Psoas muscle (tissue), 8 donors: ENCODE measurements around the gene CACNA1C. TPM values are rescaled to one million over a fixed set of nuclear protein-coding genes. Genes with fewer than 3 reads are reported as not detected.
A peak's percentile ranks its signal among the peaks of the same experiment; 100 is the strongest.

Experiments
- ATAC-seq, 4 donors: fragments of 200-7000 bp; cut with Tn5 transposase; one replicate each; pipeline ENCODE4 v1.9.1; 2020; ENCODE audit warnings: moderate library complexity in 3 of 4, mild to moderate bottlenecking in 2 of 4
- DNase-seq, 2 donors: peaks; one replicate each; pipeline ENCODE4 v3.0.0-alpha.2; 2020
- H3K27ac ChIP-seq: fragments of 200-600 bp; one replicate; pipeline ENCODE4 v1.8.0; 2022
- H3K27me3 ChIP-seq, 3 donors: fragments of 200-600 bp in 1 of 3; one replicate each; pipeline versions ENCODE4 v1.6.1 to v1.8.0; 2013 to 2022; ENCODE audit warnings: low read length in 2 of 3, mild to moderate bottlenecking in 2 of 3, moderate library complexity in 1 of 3; ENCODE audit not compliant: insufficient read depth in 3 of 3
- H3K36me3 ChIP-seq, 2 donors: fragments of 200-600 bp in 1 of 2; one replicate each; pipeline versions ENCODE4 v1.6.1 to v1.8.0; 2013 to 2022; ENCODE audit warnings: low read depth in 1 of 2, mild to moderate bottlenecking in 1 of 2, moderate library complexity in 1 of 2; ENCODE audit not compliant: insufficient read depth in 1 of 2
- H3K4me1 ChIP-seq: fragments of 200-600 bp; one replicate; pipeline ENCODE4 v1.8.0; 2022
- H3K4me3 ChIP-seq: fragments of 200-600 bp; one replicate; pipeline ENCODE4 v1.8.0; 2022; ENCODE audit warnings: mild to moderate bottlenecking
- H3K9me3 ChIP-seq: fragments of 200-600 bp; one replicate; pipeline ENCODE4 v1.8.0; 2022
- WGBS, 3 donors: extraction: QIAGEN DNeasy Blood & Tissue Kit; methylation state at CpG; one replicate each; pipeline versions ENCODE4 v1.1.6 to v1.1.7; 2013; 5-methylcytosine and 5-hydroxymethylcytosine counted together
- intact Hi-C, 2 donors: fragments of 100-400 bp; cut with DNase I; formaldehyde crosslinking; loops; one replicate each; pipeline versions ENCODE4 v1.11.0 to v1.14.2; 2022
- polyA plus RNA-seq, 3 donors: library from polyadenylated mRNA; stranded (reverse); fragments of 200-250 nt; gene quantifications; one replicate each; pipeline ENCODE4 v1.2.3, GENCODE V29; 2013
- total RNA-seq, 4 donors: library from RNA; stranded (reverse); fragmentation: NEBNext Ultra II Directional in 2 of 4; extraction: Animal tissue kit (Norgen Biotek cat#: 25700) in 2 of 4; gene quantifications; one replicate each; pipeline versions ENCODE4 v1.2.1 to v1.2.4, GENCODE V29; 2021 to 2023
- TF ChIP-seq, protein P1 (sequence below): fragments of 200-600 bp; IDR thresholded peaks from one replicate; pipeline ENCODE4 v1.8.0; 2022; ENCODE audit warnings: antibody characterized with exemption
- donor health status: healthy with polysubstance abuse.
- donor health status: DM: no; HTN: no; CAD: no; lungs with moderate emphysema.
- donor health status: Bipolar disorder and iron deficiency.
- donor health status: healthy.
- donor health status: DM: yes; HTN: yes; CAD: no.
- donor health status: DM: no; HTN: no; CAD: no.
- donor health status: DM: no; HTN: no; CAD: no.
- donor health status: DM: yes; HTN: yes; CAD: no.

CACNA1C gene
- total and polyA plus RNA-seq, 7 donors = 0.26 to 2.9 (median 0.95) TPM

GRCh38 chr12:2633176-2633824 lies 580.5 kb downstream of the CACNA1C start:
- Histone ChIP-seq H3K4me1 (no peaks in the 10 kb centered on the region), H3K27me3 (peaks cover 0 to 22% (median 8%) of the 10 kb centered on the region in 3 donors), H3K36me3 (no peaks in the 10 kb centered on the region), H3K27ac (no peak overlapping the region), H3K4me3 (no peak overlapping the region), H3K9me3 (no peaks in the 10 kb centered on the region)
- no peak for ATAC-seq
- intact Hi-C loops = no loop called here
- TF ChIP-seq, protein P1, sequence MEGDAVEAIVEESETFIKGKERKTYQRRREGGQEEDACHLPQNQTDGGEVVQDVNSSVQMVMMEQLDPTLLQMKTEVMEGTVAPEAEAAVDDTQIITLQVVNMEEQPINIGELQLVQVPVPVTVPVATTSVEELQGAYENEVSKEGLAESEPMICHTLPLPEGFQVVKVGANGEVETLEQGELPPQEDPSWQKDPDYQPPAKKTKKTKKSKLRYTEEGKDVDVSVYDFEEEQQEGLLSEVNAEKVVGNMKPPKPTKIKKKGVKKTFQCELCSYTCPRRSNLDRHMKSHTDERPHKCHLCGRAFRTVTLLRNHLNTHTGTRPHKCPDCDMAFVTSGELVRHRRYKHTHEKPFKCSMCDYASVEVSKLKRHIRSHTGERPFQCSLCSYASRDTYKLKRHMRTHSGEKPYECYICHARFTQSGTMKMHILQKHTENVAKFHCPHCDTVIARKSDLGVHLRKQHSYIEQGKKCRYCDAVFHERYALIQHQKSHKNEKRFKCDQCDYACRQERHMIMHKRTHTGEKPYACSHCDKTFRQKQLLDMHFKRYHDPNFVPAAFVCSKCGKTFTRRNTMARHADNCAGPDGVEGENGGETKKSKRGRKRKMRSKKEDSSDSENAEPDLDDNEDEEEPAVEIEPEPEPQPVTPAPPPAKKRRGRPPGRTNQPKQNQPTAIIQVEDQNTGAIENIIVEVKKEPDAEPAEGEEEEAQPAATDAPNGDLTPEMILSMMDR = no peak
- DNase-seq = peak in 1 of 2 donors; percentile 38
- 81 to 83% (median 83%) methylated on average over 15 to 16 of the region's 16 CpGs for WGBS, 3 donors

DNA sequence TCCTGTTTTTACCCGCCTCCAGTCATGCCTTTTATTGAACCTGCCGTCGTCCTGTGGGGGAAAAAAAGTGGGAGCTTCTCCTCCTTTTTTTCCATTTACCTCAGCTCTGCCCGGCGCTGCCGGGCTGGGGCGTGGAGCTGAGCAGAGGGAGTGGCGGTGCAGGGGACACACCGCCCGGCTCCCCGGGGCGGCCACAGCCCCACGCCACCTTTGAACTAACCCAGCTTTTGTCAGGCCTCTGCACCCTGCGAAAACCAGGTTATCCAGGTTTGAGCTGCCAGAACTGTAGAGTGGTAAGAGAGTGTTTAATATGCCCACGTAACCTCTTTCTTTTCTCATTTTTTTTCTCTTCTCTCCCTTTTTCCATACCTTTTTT lies 581.0 kb downstream of the CACNA1C start:
- ATAC-seq (no peak), DNase-seq (peak in 1 of 2 donors; percentile 8)
- intact Hi-C loops = no loop called here
- Histone ChIP-seq H3K27me3 (peaks cover 0 to 22% (median 8%) of the 10 kb centered on the region in 3 donors), H3K27ac (no peak overlapping the region), H3K4me3 (no peak overlapping the region), H3K4me1 (no peaks in the 10 kb centered on the region), H3K9me3 (no peaks in the 10 kb centered on the region), H3K36me3 (no peaks in the 10 kb centered on the region)
- 82 to 85% (median 84%) methylated on average over 15 of the region's 15 CpGs for WGBS, 3 donors
- TF ChIP-seq, protein P1 = no peak

DNA sequence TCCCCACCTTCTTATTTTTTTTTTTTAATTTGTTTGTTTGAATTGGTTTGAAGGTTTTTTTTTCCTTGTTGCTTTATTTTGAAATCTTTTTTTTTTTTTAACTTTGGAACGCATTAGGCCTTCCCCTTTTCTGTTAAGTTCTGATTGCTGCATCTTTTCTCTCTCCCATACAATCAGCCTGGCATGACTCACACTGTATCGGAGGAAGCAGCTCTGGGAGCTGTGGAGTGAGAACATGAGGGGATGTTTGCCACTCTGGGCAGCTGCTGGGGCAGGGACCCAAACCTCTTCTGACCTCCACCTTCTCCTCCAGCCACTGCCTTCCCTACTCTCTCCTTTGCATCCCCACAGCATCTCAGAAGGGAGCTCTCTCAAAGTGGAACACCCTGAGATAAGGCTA lies 581.7 kb downstream of the CACNA1C start:
- Histone ChIP-seq H3K4me3 (no peak overlapping the region), H3K36me3 (no peaks in the 10 kb centered on the region), H3K27ac (no peak overlapping the region), H3K27me3 (peaks cover 0 to 25% (median 8%) of the 10 kb centered on the region in 3 donors), H3K4me1 (no peaks in the 10 kb centered on the region), H3K9me3 (no peaks in the 10 kb centered on the region)
- intact Hi-C loops = no loop called here
- no peak for ATAC-seq
- TF ChIP-seq, protein P1 = no peak
- peak in 1 of 2 donors; percentile 12 for DNase-seq
- 81 to 90% (median 86%) methylated on average over 2 of the region's 2 CpGs for WGBS, 3 donors

DNA sequence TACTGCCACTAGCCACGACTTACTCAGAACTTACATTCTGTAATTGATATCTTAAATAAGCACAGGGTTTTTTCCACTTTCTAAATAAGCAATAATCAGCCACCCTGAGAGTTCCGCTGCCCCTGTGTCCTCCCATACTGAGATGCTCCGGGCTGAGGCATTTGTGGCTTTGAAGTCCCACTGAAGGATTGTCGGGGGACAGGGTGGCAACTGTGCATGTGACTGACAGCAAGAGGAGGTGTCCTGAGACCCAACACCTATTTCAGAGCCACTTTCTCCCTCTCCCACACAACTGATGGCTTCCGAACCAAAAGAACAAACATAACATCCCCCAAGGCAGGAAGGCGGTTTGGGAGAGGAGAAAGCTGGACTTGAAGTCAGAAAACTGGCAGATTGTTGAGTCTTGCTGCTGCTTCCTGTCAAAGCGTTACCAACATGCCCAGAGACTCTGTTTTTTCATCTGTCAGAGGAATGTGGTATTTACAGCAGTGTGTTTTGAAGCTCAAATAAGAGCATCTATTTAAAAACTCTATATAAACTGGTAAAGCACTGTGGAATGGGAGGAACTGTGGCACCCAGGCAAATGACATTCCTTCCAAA lies 584.1 kb downstream of the CACNA1C start:
- H3K4me1 ChIP-seq = no peaks in the 10 kb centered on the region
- no peaks in the 10 kb centered on the region for H3K9me3 ChIP-seq
- no peak for DNase-seq
- peaks cover 0 to 20% (median 8%) of the 10 kb centered on the region in 3 donors for H3K27me3 ChIP-seq
- 75 to 80% (median 77%) methylated on average over 7 of the region's 7 CpGs for WGBS, 3 donors
- intact Hi-C loops = no loop called here
- TF ChIP-seq, protein P1 = no peak
- no peak overlapping the region for H3K27ac ChIP-seq
- no peak overlapping the region for H3K4me3 ChIP-seq
- no peak for ATAC-seq
- no peaks in the 10 kb centered on the region for H3K36me3 ChIP-seq
